PC-3 (cell line): ENCODE data around the gene TRIM38.

Experiments
- CTCF ChIP-seq: fragments of 300-600 bp; sonication (generic); conservative IDR thresholded peaks from 2 replicates; pipeline ENCODE4 v1.5.1; 2017; ENCODE audit warnings: antibody characterized with exemption, low read depth, mild to moderate bottlenecking, low read length
- EZH2 ChIP-seq: fragments of 300-600 bp; sonication (generic); IDR thresholded peaks from one replicate; pipeline ENCODE4 v1.6.1; 2017; ENCODE audit warnings: antibody characterized with exemption, mild to moderate bottlenecking, low read length; ENCODE audit not compliant: unreplicated experiment

GRCh38 chr6:26033941-26034354, 71.3 kb downstream of the TRIM38 start:
- no peak for TF ChIP-seq CTCF
- TF ChIP-seq EZH2 = no peak
